Measurements from ENCODE around the gene CARS1.

Gene CARS1

GRCh38 chr11:3057069-3057963, at the start of gene CARS1:
CARS1 (minus strand) TSS chr11:3057423; CDS start chr11:3057367, 56 bp downstream.
- DNase-seq = peak; percentile 95

GRCh38 chr11:3105791-3106735, 48.8 kb upstream of the CARS1 start:
- no peak for DNase-seq

DNA sequence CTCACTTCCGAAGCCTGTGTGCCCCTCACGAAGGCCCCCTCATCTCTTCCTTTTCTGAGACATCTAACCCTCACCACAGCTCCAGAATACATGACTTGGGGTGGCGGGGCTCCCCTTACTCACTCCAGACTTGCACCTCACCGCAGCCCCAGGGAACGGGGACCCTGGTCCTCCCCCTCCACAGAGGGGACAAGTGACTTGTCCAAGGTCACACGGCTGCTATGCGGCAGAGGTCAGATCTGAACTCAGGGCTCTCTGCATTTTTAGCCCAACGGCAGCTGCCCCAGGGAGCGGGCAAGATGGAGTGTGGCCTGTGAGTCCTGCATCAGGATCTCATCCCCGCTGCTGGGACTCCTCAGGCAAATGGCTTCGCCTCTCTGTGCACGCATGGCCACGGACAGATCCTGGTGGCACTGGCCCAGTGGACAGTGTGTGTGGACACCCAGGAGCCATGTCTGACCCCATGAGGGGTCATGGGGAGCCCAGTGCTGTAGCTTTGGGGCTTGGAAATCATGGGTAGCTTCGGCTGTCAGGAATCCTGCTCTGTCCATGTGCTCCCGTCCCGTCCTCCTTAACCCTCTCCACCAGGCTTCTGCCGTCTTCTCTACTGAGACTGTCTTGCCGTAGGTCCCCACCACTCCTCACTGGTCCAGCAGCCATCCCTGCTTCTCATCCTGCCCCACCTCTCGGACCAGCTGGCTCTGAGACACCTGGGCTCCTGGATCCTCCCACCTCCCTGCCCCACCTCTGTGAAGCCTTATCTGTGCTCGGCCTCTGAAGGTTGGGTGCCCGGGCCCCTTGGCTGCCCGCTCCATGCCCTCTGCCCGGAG, 48.0 kb upstream of the CARS1 start:
- no peak for DNase-seq

DNA sequence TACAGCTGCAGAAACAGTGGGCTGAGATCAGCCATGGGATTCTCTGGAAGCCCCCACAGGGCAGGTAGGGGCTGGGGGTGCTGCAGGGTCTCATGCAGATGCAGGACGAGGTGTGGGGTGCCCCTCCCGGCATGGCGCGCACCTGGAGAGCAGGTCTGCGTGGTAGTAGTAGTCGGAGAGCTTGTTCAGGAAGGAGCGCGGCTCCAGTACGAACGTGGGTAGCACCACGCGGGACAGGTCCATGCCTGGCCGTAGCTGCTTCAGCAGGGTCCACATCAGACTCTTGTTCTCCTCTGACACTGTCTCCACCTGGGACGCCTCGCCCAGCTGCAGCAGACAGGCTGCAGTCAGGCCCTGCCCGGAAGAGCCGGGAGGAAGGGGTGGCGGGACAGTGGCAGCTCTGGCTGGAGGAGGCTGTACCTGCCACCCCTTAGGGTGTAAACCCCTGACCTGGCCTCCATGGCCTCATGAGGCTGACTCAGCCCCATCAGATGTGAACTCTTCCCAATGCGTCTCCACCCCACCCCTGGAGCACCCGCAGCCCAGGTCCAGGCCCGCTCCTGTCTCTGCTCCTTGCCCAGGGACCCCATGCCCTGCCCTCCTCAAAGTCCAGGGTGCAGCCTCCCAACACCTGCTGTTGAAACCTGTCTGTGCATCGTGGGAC, 47.0 kb upstream of the CARS1 start:
- DNase-seq = no peak

DNA sequence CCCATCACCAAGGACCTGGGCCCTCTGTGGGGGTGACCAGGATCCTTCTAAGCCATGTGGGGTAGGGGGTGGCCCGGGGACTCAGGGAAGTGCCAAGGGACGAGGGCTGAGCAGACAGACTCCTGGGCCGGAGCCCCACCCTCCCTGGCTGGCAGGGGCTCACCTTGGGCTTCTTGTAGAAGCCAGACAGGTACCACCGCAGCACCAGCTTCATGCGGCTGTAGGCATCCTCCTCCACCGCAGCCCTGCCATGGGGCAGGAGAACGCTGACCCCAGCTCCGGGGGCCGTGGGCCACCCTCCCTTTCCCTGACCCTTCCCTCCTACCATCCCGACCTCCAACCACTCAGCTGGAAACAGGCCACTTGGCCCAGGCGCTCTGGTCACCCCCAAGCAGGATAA, 45.9 kb upstream of the CARS1 start:
- DNase-seq = no peak

DNA sequence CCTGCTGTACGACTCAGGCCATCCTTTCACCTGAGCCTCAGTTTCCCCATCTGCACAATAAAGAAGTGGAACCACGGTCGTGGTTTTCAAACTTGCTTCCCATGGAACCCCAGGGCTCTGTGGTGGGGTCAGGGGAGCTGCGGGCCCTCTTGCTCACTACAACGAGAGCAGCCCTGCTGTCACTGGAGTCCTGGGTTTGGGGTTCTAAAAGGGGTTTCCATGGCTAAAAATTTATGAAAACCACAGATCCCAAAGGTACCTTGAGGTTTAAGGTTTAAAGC, 45.4 kb upstream of the CARS1 start:
- no peak for DNase-seq

DNA sequence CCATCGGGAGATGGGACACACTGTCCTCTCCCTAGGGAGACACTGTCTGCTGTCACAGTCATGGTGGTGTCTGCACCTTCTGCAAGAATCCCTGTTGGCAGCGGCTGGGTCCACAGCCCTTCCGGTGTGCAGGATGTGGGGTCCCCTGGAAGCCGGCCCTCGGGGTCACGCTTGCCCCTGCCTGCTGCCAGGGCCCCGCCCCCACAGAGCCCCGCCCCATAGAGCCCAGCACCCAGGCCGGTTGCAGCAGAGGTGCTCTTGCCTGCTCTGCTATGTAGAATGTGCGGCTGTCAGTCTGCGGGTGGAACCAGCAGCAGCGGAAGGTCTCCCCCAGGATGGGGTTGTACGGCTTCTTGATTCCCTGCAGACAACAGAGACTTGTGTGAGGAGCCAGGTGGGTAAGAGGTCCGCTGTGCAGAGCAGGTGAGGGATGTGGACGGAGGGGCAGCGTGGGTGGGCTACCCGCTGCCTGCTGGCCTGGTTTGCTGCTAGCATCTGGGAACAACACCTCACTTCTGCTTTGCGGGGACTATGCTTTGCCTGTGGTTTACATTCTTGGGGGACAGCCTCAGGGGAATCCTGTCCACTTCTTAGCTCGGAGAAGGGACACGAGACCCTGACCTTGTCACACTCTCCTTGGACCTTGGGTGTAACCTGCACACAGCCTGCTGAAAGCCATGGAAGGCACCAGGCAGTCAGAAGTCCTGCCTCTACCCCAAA, 44.9 kb upstream of the CARS1 start:
- no peak for DNase-seq

DNA sequence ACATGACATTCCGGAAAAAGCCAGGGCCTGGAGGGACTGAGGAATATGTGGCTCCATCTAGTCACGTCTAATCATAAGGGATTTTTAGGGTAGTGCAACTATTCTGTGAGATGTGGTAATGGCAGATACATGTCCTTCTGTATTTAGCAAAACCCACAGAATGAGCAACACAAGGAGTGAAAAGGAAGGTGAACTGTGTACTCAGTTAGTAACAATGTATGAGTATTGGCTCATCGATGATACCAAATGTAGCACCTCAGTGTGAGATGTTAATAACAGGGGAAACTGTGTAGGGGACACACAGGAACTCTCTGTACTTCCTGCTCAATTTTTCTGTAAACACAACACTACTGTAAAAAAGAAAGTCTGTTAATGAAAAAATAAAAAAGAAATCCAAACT, 42.0 kb upstream of the CARS1 start:
- DNase-seq = no peak

GRCh38 chr11:3096909-3097530, 39.8 kb upstream of the CARS1 start:
- DNase-seq = no peak

DNA sequence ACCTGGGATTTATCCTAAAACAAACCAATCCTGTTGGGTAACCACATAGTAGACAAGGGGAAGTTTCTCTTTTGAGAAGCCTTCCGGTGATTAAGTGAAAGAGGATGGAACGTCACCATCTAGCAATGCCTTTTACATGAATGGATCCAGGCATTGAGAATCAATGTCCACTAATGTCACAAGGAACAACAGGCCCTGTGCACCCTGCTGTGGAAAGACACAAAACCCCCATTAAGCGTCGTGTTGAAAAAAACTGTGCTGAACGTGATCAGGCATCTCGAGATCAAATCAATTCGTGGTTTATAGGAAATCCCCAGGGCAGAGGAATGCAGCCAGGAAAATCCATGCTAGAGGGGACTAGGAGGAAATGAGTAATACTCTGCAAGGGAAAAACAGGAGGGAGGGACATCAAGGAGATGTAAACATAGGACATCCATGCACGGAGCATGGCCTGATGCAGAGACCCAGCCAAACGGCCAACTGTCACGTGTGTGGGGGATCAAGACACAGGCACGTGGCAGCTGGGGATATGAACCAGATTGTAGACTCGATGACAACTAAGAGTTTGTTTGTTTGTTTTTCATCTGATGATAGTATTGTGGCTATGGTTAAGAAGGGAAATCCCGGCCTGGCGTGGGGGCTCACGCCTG, 38.6 kb upstream of the CARS1 start:
- no peak for DNase-seq

GRCh38 chr11:3094223-3094824, 37.1 kb upstream of the CARS1 start:
- no peak for DNase-seq

- no peak for DNase-seq
Observed at GRCh38 chr11:3093281-3094191, 36.3 kb upstream of the CARS1 start.

DNA sequence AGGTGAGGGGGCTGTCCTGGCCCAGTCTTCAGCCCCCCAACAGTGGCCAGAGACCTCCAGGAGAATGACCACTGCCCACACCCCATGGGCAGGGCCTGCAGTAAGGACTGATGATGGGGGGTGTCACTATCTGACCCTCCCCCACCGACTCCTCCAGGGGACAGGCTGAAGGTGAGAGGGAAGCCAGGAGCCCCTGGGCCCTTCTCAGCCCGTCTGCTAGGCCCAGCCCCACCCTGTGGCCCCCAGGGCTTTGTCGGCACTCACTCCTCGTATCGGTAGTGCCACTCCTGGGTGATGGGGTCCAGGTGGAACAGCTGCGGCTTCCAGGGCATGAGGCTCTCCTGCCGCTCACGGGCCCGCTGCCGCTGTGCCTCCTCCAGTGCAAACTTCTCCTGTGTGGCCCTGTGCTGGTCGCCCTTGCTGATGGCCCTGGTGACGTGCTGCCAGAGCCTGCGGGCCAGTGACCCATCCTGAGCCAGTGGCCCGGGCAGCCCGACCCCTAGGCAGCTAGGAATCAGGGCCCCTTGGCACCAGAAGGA, 35.4 kb upstream of the CARS1 start:
- DNase-seq = no peak

- peak; percentile 67 for DNase-seq
Observed at GRCh38 chr11:3091846-3092602, 34.8 kb upstream of the CARS1 start.

DNA sequence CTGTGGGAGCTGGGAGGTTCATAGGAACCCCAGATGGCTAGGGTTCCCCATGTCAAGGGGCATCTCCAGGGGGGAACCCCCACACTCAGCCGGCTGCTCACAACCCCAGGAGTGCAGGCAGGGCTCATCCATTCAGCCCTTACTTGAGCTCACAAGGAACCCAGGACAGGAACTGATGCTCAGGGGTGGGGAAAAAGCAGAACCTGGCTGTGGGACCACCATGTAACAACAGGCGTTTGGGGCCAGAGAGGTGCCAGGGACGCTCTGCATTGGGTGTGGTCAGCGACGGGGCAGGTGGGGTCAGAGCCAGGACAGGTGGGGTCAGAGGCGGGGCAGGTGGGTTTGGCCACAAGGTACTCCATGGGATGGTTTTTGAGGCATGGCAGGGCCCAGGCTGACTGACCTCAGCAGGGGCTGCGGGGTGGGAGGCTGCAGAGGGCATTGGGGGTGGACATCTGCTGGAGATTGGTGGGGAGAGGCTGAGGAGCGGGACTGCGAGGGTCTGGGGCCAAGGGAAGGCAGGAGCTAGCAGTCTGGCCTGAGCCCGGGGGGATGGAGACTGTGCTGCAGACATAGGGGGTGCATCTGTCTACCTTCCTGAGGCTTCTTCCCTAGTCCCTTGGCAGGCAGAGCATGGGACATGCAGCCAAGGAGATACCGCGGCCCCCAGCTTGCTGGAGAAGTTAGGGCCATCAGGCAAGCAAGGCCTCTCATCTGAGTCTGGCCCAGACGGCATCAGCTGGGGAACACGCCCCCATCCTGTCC, 34.0 kb upstream of the CARS1 start:
- DNase-seq = no peak

GRCh38 chr11:3090096-3090901, 33.1 kb upstream of the CARS1 start:
- no peak for DNase-seq

Data from CD4-positive, alpha-beta T cell treated with Interleukin-15 for 1 hour (primary cell).